H9 (cell line): ENCODE measurements around the gene IGSF9B. TPM values are rescaled to one million over a fixed set of nuclear protein-coding genes. Genes with fewer than 3 reads are reported as not detected.

Experiments
- DNase-seq: peaks from one replicate; pipeline ENCODE4 v3.0.0-alpha.2; 2017
- H2AFZ ChIP-seq: one replicate; pipeline ENCODE4 v1.6.1; 2013; ENCODE audit warnings: mild to moderate bottlenecking, low read length, control low read depth, moderate library complexity
- H2AK5ac ChIP-seq: 2 replicates; pipeline ENCODE4 v1.6.1; 2013; ENCODE audit warnings: low read length, control low read depth, mixed read lengths; ENCODE audit not compliant: insufficient read length
- H2BK120ac ChIP-seq: one replicate; pipeline ENCODE4 v1.6.1; 2013; ENCODE audit warnings: low read depth, mild to moderate bottlenecking, low read length, control low read depth, inconsistent platforms; ENCODE audit not compliant: poor library complexity, severe bottlenecking
- H2BK12ac ChIP-seq: 2 replicates; pipeline ENCODE4 v1.6.1; 2013; ENCODE audit warnings: low read length, control low read depth, mixed read lengths, low read depth; ENCODE audit not compliant: insufficient read length
- H2BK15ac ChIP-seq: 2 replicates; pipeline ENCODE4 v1.6.1; 2013; ENCODE audit warnings: low read depth, low read length, control low read depth
- H2BK20ac ChIP-seq: one replicate; pipeline ENCODE4 v1.6.1; 2013; ENCODE audit warnings: low read depth, mild to moderate bottlenecking, low read length, control low read depth, inconsistent platforms; ENCODE audit not compliant: poor library complexity, severe bottlenecking
- H2BK5ac ChIP-seq: 2 replicates; pipeline ENCODE4 v1.6.1; 2013; ENCODE audit warnings: low read length, control low read depth, mixed read lengths; ENCODE audit not compliant: insufficient read length
- H3K14ac ChIP-seq: 2 replicates; pipeline ENCODE4 v1.6.1; 2013; ENCODE audit warnings: low read length, control low read depth; ENCODE audit not compliant: insufficient read depth
- H3K18ac ChIP-seq: 2 replicates; pipeline ENCODE4 v1.6.1; 2013; ENCODE audit warnings: low read depth, mild to moderate bottlenecking, mixed read lengths, low read length, control low read depth; ENCODE audit not compliant: insufficient read length
- H3K23ac ChIP-seq: 2 replicates; pipeline ENCODE4 v1.6.1; 2013; ENCODE audit warnings: low read length, control low read depth, mixed read lengths, low read depth; ENCODE audit not compliant: insufficient read length
- H3K23me2 ChIP-seq: 2 replicates; pipeline ENCODE4 v1.6.1; 2013; ENCODE audit warnings: low read depth, mild to moderate bottlenecking, mixed read lengths, low read length, control low read depth; ENCODE audit not compliant: insufficient read length, poor library complexity, severe bottlenecking
- H3K27ac ChIP-seq: 2 replicates; pipeline ENCODE4 v1.5.1; 2013; ENCODE audit warnings: low read length, control low read depth, mixed read lengths, low read depth; ENCODE audit not compliant: insufficient read length
- H3K27me3 ChIP-seq: 2 replicates; pipeline ENCODE4 v1.6.1; 2013; ENCODE audit warnings: low read length, control low read depth, inconsistent platforms; ENCODE audit not compliant: insufficient read depth
- H3K4ac ChIP-seq: 2 replicates; pipeline ENCODE4 v1.6.1; 2013; ENCODE audit warnings: low read depth, mild to moderate bottlenecking, control low read depth, inconsistent platforms, low read length, moderate library complexity
- H3K4me1 ChIP-seq: 2 replicates; pipeline ENCODE4 v1.6.1; 2013; ENCODE audit warnings: low read length, control low read depth, inconsistent platforms; ENCODE audit not compliant: insufficient read depth
- H3K4me2 ChIP-seq: 2 replicates; pipeline ENCODE4 v1.6.1; 2013; ENCODE audit warnings: low read length, control low read depth, mixed read lengths; ENCODE audit not compliant: insufficient read length, insufficient read depth
- H3K56ac ChIP-seq: 2 replicates; pipeline ENCODE4 v1.6.1; 2013; ENCODE audit warnings: low read depth, mild to moderate bottlenecking, mixed read lengths, low read length, control low read depth; ENCODE audit not compliant: insufficient read length
- H3K79me1 ChIP-seq: 2 replicates; pipeline ENCODE4 v1.6.1; 2013; ENCODE audit warnings: low read depth, mild to moderate bottlenecking, moderate library complexity, low read length, control low read depth, inconsistent platforms; ENCODE audit not compliant: insufficient read depth, poor library complexity, severe bottlenecking
- H3K79me2 ChIP-seq: 2 replicates; pipeline ENCODE4 v1.6.1; 2013; ENCODE audit warnings: low read length, control low read depth, inconsistent platforms; ENCODE audit not compliant: insufficient read depth
- H3K9ac ChIP-seq: 2 replicates; pipeline ENCODE4 v1.6.1; 2013; ENCODE audit warnings: low read length, control low read depth, mixed read lengths; ENCODE audit not compliant: insufficient read length; ENCODE audit errors: extremely low read depth
- H3K9me3 ChIP-seq: one replicate; pipeline ENCODE4 v1.6.1; 2013; ENCODE audit warnings: low read depth, low read length, inconsistent platforms; ENCODE audit not compliant: control insufficient read depth
- H3T11ph ChIP-seq: one replicate; pipeline ENCODE4 v1.6.1; 2013; ENCODE audit warnings: mild to moderate bottlenecking, low read length, control low read depth, inconsistent platforms
- H4K20me1 ChIP-seq: one replicate; pipeline ENCODE4 v1.6.1; 2013; ENCODE audit not compliant: control insufficient read depth, insufficient read length, insufficient read depth
- H4K5ac ChIP-seq: 2 replicates; pipeline ENCODE4 v1.6.1; 2013; ENCODE audit warnings: low read depth, mild to moderate bottlenecking, mixed read lengths, low read length, control low read depth; ENCODE audit not compliant: insufficient read length
- H4K8ac ChIP-seq: replicated peaks from 2 replicates; pipeline ENCODE4 v1.6.1; 2013; ENCODE audit warnings: low read length, control low read depth, mixed read lengths, low read depth; ENCODE audit not compliant: insufficient read length
- H4K91ac ChIP-seq: 2 replicates; pipeline ENCODE4 v1.6.1; 2013; ENCODE audit warnings: low read depth, mild to moderate bottlenecking, moderate library complexity, mixed read lengths, low read length, control low read depth; ENCODE audit not compliant: insufficient read length
- H3K27ac Mint-ChIP-seq, 3 experiments: 2 replicates in 2 of 3; 3 replicates in 1 of 3; pipeline ENCODE4 v1.8.0; 2020 to 2021; ENCODE audit warnings: mixed read lengths in 3 of 3, mild to moderate bottlenecking in 1 of 3, moderate library complexity in 1 of 3
- H3K27me3 Mint-ChIP-seq: 2 replicates; pipeline ENCODE4 v1.8.0; 2021; ENCODE audit warnings: low read depth, mild to moderate bottlenecking, moderate library complexity, mixed read lengths
- H3K36me3 Mint-ChIP-seq, 3 experiments: 2 replicates in 2 of 3; 3 replicates in 1 of 3; pipeline ENCODE4 v1.8.0; 2020 to 2021; ENCODE audit warnings: low read depth in 3 of 3, mixed read lengths in 3 of 3; ENCODE audit not compliant: insufficient read depth in 1 of 3
- H3K4me1 Mint-ChIP-seq, 2 experiments: 2 replicates each; pipeline ENCODE4 v1.8.0; 2020; ENCODE audit warnings: mixed read lengths in 2 of 2
- H3K4me3 Mint-ChIP-seq, 2 experiments: 2 replicates in 1 of 2; 3 replicates in 1 of 2; pipeline ENCODE4 v1.8.0; 2020 to 2021; ENCODE audit warnings: mild to moderate bottlenecking in 2 of 2, mixed read lengths in 2 of 2, moderate library complexity in 1 of 2
- H3K9me3 Mint-ChIP-seq, 2 experiments: 2 replicates in 1 of 2; 3 replicates in 1 of 2; pipeline ENCODE4 v1.8.0; 2020; ENCODE audit warnings: mild to moderate bottlenecking in 2 of 2, mixed read lengths in 2 of 2, moderate library complexity in 1 of 2
- WGBS: extraction: QIAGEN DNeasy Blood & Tissue Kit; methylation state at CpG from one replicate; pipeline ENCODE4 v1.1.7; 2013; ENCODE audit warnings: missing lambda C conversion rate, low lambda C conversion rate, mixed read lengths; ENCODE audit not compliant: insufficient read length; ENCODE audit errors: extremely low coverage; 5-methylcytosine and 5-hydroxymethylcytosine counted together
- total RNA-seq: library from RNA; stranded (reverse); gene quantifications from 2 replicates; pipeline ENCODE4 v1.2.1, GENCODE V29; 2021
- TF ChIP-seq, protein P1 (sequence below): fragments of 200-600 bp; sonication (generic); conservative IDR thresholded peaks from 3 replicates; pipeline ENCODE4 v1.8.0; 2021; ENCODE audit warnings: antibody characterized with exemption, mild to moderate bottlenecking

Gene IGSF9B
- total RNA-seq, 1 experiment from 2014 or later: 25.7 TPM

DNA sequence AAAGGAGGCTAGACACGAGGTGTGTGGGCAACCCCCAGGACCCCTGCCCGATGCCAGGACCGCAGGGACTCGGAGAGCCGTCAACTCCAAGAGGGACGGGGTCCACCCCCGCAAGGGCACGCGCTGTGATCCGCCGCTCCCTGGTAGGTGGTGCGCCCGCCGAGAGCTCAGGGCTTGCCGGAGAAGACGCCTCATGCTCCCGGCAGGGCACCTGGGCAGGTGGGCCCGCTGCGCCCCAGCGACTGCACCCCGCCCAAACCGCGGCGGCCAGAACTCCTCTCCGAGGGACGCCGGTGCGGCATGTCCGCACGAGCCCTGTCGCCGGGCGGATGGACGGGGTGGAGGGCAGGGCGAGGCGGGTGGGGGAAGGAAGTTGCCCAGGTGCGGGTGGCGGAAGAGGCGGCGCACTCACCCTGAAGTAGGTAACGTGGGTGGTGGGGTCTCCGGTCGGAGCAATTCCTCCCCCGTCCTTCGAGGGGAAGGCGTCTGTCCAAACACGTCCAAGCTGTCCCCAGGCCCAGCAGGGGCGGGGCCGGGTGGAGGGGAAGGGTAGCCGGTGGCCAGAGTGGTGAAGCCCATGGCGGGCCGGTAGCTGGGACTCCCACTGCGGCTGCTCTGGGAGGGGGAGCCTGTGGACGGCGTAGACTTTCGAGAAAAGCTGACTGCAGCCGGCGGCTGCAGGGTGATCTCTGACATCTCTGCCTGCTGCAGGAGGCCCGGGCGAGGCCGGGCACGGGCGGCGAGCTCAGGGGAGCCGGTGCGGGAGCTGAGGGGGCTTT is 37.2 kb downstream of the IGSF9B start:
- H2AFZ ChIP-seq: no peak overlapping the region
- no peaks in the 10 kb centered on the region for H3K27me3 ChIP-seq
- DNase-seq: peak; percentile 61
- H2AK5ac ChIP-seq: no peak overlapping the region
- H4K8ac ChIP-seq: no peak overlapping the region
- H4K5ac ChIP-seq: no peak overlapping the region
- no peak overlapping the region for H4K91ac ChIP-seq
- no peak overlapping the region for H2BK120ac ChIP-seq
- H3K4ac ChIP-seq: no peak overlapping the region
- no peaks in the 10 kb centered on the region for H3K4me1 ChIP-seq
- no peaks in the 10 kb centered on the region for H4K20me1 ChIP-seq
- no peak overlapping the region for H3K23ac ChIP-seq
- H3K4me1 Mint-ChIP-seq: peaks cover 6 to 17% of the 10 kb centered on the region in 2 experiments; a peak in 3 of 4 replicates
- H3K14ac ChIP-seq: no peak overlapping the region; the same call in 1 of the 2 replicates
- H3K4me2 ChIP-seq: no peak overlapping the region
- H2BK12ac ChIP-seq: no peak overlapping the region
- WGBS: no CpG with 5 or more reads among the region's 66 CpGs
- no peak overlapping the region for H3K4me3 Mint-ChIP-seq
- H3K27me3 Mint-ChIP-seq: no peaks in the 10 kb centered on the region
- H3K27ac ChIP-seq: no peak overlapping the region
- H3K9me3 ChIP-seq: no peaks in the 10 kb centered on the region
- TF ChIP-seq, protein P1, sequence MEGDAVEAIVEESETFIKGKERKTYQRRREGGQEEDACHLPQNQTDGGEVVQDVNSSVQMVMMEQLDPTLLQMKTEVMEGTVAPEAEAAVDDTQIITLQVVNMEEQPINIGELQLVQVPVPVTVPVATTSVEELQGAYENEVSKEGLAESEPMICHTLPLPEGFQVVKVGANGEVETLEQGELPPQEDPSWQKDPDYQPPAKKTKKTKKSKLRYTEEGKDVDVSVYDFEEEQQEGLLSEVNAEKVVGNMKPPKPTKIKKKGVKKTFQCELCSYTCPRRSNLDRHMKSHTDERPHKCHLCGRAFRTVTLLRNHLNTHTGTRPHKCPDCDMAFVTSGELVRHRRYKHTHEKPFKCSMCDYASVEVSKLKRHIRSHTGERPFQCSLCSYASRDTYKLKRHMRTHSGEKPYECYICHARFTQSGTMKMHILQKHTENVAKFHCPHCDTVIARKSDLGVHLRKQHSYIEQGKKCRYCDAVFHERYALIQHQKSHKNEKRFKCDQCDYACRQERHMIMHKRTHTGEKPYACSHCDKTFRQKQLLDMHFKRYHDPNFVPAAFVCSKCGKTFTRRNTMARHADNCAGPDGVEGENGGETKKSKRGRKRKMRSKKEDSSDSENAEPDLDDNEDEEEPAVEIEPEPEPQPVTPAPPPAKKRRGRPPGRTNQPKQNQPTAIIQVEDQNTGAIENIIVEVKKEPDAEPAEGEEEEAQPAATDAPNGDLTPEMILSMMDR: no peak
- no peak overlapping the region for H3T11ph ChIP-seq
- no peak overlapping the region for H2BK5ac ChIP-seq
- no peaks in the 10 kb centered on the region for H3K79me1 ChIP-seq
- H3K79me2 ChIP-seq: no peaks in the 10 kb centered on the region
- H3K36me3 Mint-ChIP-seq: peaks cover 17 to 35% (median 31%) of the 10 kb centered on the region in 3 experiments; a peak in 6 of 7 replicates
- H3K9ac ChIP-seq: no peak overlapping the region
- H3K23me2 ChIP-seq: no peaks in the 10 kb centered on the region
- H3K56ac ChIP-seq: no peak overlapping the region
- H3K18ac ChIP-seq: no peak overlapping the region
- H2BK15ac ChIP-seq: no peak overlapping the region
- no peaks in the 10 kb centered on the region for H3K9me3 Mint-ChIP-seq
- H2BK20ac ChIP-seq: no peak overlapping the region
- no peak overlapping the region for H3K27ac Mint-ChIP-seq
